Stimulated activated CD4-positive, alpha-beta T cell treated with anti-CD3 and anti-CD28 coated beads, Interleukin-1b, Interleukin-23, amount 100 ng/mL, for 4 hours (primary cell): ENCODE measurements around the gene OLIG1.

Source experiments
- DNase-seq, 2 donors: peaks; one replicate each; pipeline ENCODE4 v3.0.0-alpha.2; 2020; ENCODE audit warnings: low read depth in 2 of 2

The OLIG1 gene

GRCh38 chr21:33031152-33031911, 38.6 kb upstream of the OLIG1 start:
- DNase-seq, result no peak

- DNase-seq, result no peak
These were observed 37.4 kb upstream of the OLIG1 start for GRCh38 chr21:33032434-33033047.

GRCh38 chr21:33033094-33033951, 36.6 kb upstream of the OLIG1 start:
- DNase-seq, result no peak

- DNase-seq, result no peak
These were observed 36.0 kb upstream of the OLIG1 start for GRCh38 chr21:33033961-33034413.

GRCh38 chr21:33035147-33035546, 34.8 kb upstream of the OLIG1 start:
- no peak for DNase-seq

GRCh38 chr21:33036430-33037162, 33.3 kb upstream of the OLIG1 start:
- no peak for DNase-seq

- no peak for DNase-seq
These were observed 32.4 kb upstream of the OLIG1 start for GRCh38 chr21:33037501-33037900.

- no peak for DNase-seq
These were observed 30.4 kb upstream of the OLIG1 start for GRCh38 chr21:33039536-33039935.

- no peak for DNase-seq
These were observed 29.7 kb upstream of the OLIG1 start for GRCh38 chr21:33040215-33040614.

GRCh38 chr21:33041981-33042380, 28.0 kb upstream of the OLIG1 start:
- DNase-seq, result no peak

- DNase-seq, result no peak
These were observed 27.1 kb upstream of the OLIG1 start for GRCh38 chr21:33042812-33043211.

GRCh38 chr21:33046455-33046854, 23.5 kb upstream of the OLIG1 start:
- DNase-seq, result no peak

GRCh38 chr21:33047231-33047630, 22.7 kb upstream of the OLIG1 start:
- no peak for DNase-seq

- DNase-seq, result no peak
These were observed 18.0 kb upstream of the OLIG1 start for GRCh38 chr21:33051925-33052324.

GRCh38 chr21:33053951-33054350, 16.0 kb upstream of the OLIG1 start:
- no peak for DNase-seq

GRCh38 chr21:33055991-33056390, 13.9 kb upstream of the OLIG1 start:
- no peak for DNase-seq

GRCh38 chr21:33057385-33057940, 12.5 kb upstream of the OLIG1 start:
- DNase-seq, result no peak

- DNase-seq, result no peak
These were observed 11.4 kb upstream of the OLIG1 start for GRCh38 chr21:33058527-33058926.

GRCh38 chr21:33058957-33059356, 11.0 kb upstream of the OLIG1 start:
- no peak for DNase-seq

GRCh38 chr21:33059380-33059841, 10.5 kb upstream of the OLIG1 start:
- no peak for DNase-seq

- no peak for DNase-seq
These were observed 8.7 kb upstream of the OLIG1 start for GRCh38 chr21:33061233-33061632.
